Measurements from ENCODE around the gene CSK. TPM values are rescaled to one million over a fixed set of nuclear protein-coding genes. Genes with fewer than 3 reads are reported as not detected.

Gene CSK
- total and polyA plus RNA-seq, 2 of the 8 experiments (the other 6 are each of a cell fraction or from before 2014, with no cell fraction given): 13.7 to 50.2 TPM

- H4K8ac ChIP-seq (ENCODE audit: extremely low read depth, insufficient read depth, low read length): no peak overlapping the region
- no peaks in the 10 kb centered on the region for H3K9me3 ChIP-seq (ENCODE audit: insufficient read depth in 2 of 2, low read depth in 1 of 2, low read length in 1 of 2)
- no peak overlapping the region for H4K91ac ChIP-seq (replicated peaks; ENCODE audit: insufficient read length, low read length)
- peaks cover 6% of the 10 kb centered on the region; the same call in 1 of the 2 replicates for H3K79me1 ChIP-seq (ENCODE audit: low read depth, low read length)
- no peak overlapping the region for H3K4me3 ChIP-seq (ENCODE audit: extremely low read depth in 1 of 4, insufficient read depth in 2 of 4, low read depth in 3 of 4, low read length in 4 of 4)
- no peak overlapping the region for H3K18ac ChIP-seq (ENCODE audit: extremely low read depth, low read length)
- no peak overlapping the region for H3K9ac ChIP-seq (replicated peaks in 1 of 4; ENCODE audit: extremely low read depth in 1 of 4, low read depth in 3 of 4, low read length in 3 of 4)
- no peaks in the 10 kb centered on the region for H3K36me3 ChIP-seq (ENCODE audit: control insufficient read depth in 2 of 4, insufficient read depth in 4 of 4, low read length in 3 of 4)
- peaks cover 0 to 6% of the 10 kb centered on the region in 2 experiments for H4K20me1 ChIP-seq (replicated peaks in 1 of 2; ENCODE audit: control insufficient read depth in 1 of 2, insufficient read depth in 2 of 2, low read length in 2 of 2)
- H3K23me2 ChIP-seq (ENCODE audit: low read depth, low read length): peaks cover 9% of the 10 kb centered on the region
- H3K79me2 ChIP-seq (ENCODE audit: control insufficient read depth in 1 of 2, insufficient read depth in 2 of 2, low read length in 2 of 2): peaks cover 0 to 6% of the 10 kb centered on the region in 2 experiments; a peak in 1 of 4 replicates
- no peak overlapping the region for H2BK12ac ChIP-seq (ENCODE audit: low read depth, low read length)
- H3K23ac ChIP-seq (ENCODE audit: insufficient read length): no peak overlapping the region
- 73% methylated on average over 4 of the region's 7 CpGs; no CpG with 5 or more reads in 1 of the 2 experiments for WGBS, 2 experiments (ENCODE audit: extremely low coverage in 1 of 2, insufficient coverage in 1 of 2, insufficient read length in 1 of 2, insufficient replicate concordance in 2 of 2, low coverage in 1 of 2, low lambda C conversion rate in 2 of 2, missing lambda C conversion rate in 1 of 2)
- ChIA-PET POLR2A (ENCODE audit: partially characterized antibody) (interaction anchor here (1.0 to 1.8 kb wide), 2 partner anchors 11 to 19 kb away, joined by 3 to 7 read pairs; no protein-coding TSS in a partner anchor), CTCF (ENCODE audit: partially characterized antibody) (interaction anchor here (0.9 to 53.7 kb wide), 8 partner anchors 9 to 172 kb away, joined by 3 to 1439 read pairs (median 8); partner anchors contain the start of gene CLK3)
- no peak for DNase-seq (ENCODE audit: low read depth in 1 of 2, low spot score in 2 of 2)
- no peak overlapping the region for H3K27ac ChIP-seq (ENCODE audit: low read depth, low read length)
- no peak overlapping the region for H2BK120ac ChIP-seq (replicated peaks; ENCODE audit: low read depth, low read length)
- no peak overlapping the region for H3K14ac ChIP-seq (ENCODE audit: insufficient read length)
- H2AFZ ChIP-seq (ENCODE audit: low read length): no peak overlapping the region
- no peak overlapping the region for H2BK15ac ChIP-seq (ENCODE audit: low read length)
- H4K5ac ChIP-seq (ENCODE audit: insufficient read length, low read depth, low read length): no peak overlapping the region
- H3K4me2 ChIP-seq (ENCODE audit: insufficient read depth in 1 of 2, low read depth in 2 of 2, low read length in 2 of 2): no peak overlapping the region
- peaks cover 4 to 25% (median 20%) of the 10 kb centered on the region in 4 experiments for H3K4me1 ChIP-seq (replicated peaks in 1 of 4; ENCODE audit: control insufficient read depth in 3 of 4, insufficient read depth in 4 of 4, low read length in 3 of 4)
- peaks cover 0 to 15% (median 11%) of the 10 kb centered on the region in 4 experiments; a peak in 6 of 7 replicates for H3K27me3 ChIP-seq (replicated peaks in 1 of 4; ENCODE audit: control insufficient read depth in 3 of 4, extremely low read depth in 1 of 4, insufficient read depth in 3 of 4, low read length in 3 of 4)
- H2BK20ac ChIP-seq (ENCODE audit: low read length): no peak overlapping the region
- no peak overlapping the region for H2AK5ac ChIP-seq (ENCODE audit: low read depth, low read length)
- H3K4ac ChIP-seq (replicated peaks; ENCODE audit: insufficient read length, low read depth, low read length): no peak overlapping the region
- H3K56ac ChIP-seq (replicated peaks; ENCODE audit: insufficient read length, low read depth, low read length): no peak overlapping the region
- no peak for FAIRE-seq
- H2BK5ac ChIP-seq (ENCODE audit: low read depth, low read length): no peak overlapping the region
- TF ChIP-seq MAFK (IDR thresholded peaks at IDR 0.05; ENCODE audit: low read depth, low read length): no peak
- TF ChIP-seq CHD2 (IDR thresholded peaks at IDR 0.05; ENCODE audit: low read length): no peak
- TF ChIP-seq KDM1A (IDR thresholded peaks at IDR 0.05; ENCODE audit: borderline replicate concordance, low read length): no peak
- TF ChIP-seq SP1 (IDR thresholded peaks at IDR 0.05; ENCODE audit: low read depth, low read length): no peak
- no peak for TF ChIP-seq E2F6 (IDR thresholded peaks at IDR 0.05)
- no peak for TF ChIP-seq ATF2 (IDR thresholded peaks at IDR 0.05; ENCODE audit: low read length)
- TF ChIP-seq JUN (IDR thresholded peaks at IDR 0.05; ENCODE audit: low read depth, low read length): no peak
These were observed 2.7 kb upstream of the CSK start for GRCh38 chr15:74779162-74779648.
